HFFc6 (cell line): ENCODE measurements around the gene ADCK1. TPM values are rescaled to one million over a fixed set of nuclear protein-coding genes. Genes with fewer than 3 reads are reported as not detected.

Experiments
- DNase-seq: peaks from one replicate; pipeline ENCODE4 v3.0.0-alpha.2; 2018
- H3K27ac Mint-ChIP-seq: 2 replicates; pipeline ENCODE4 v1.8.0; 2020; ENCODE audit warnings: mild to moderate bottlenecking, mixed read lengths
- H3K27me3 Mint-ChIP-seq: 2 replicates; pipeline ENCODE4 v1.8.0; 2021; ENCODE audit warnings: mild to moderate bottlenecking, moderate library complexity, mixed read lengths; ENCODE audit not compliant: insufficient read depth
- H3K36me3 Mint-ChIP-seq: 2 replicates; pipeline ENCODE4 v1.8.0; 2021; ENCODE audit warnings: low read depth, mixed read lengths
- H3K4me1 Mint-ChIP-seq: 2 replicates; pipeline ENCODE4 v1.8.0; 2020; ENCODE audit warnings: low read depth, mixed read lengths
- H3K4me3 Mint-ChIP-seq: 2 replicates; pipeline ENCODE4 v1.8.0; 2020; ENCODE audit warnings: mild to moderate bottlenecking, moderate library complexity, mixed read lengths
- H3K9me3 Mint-ChIP-seq: 2 replicates; pipeline ENCODE4 v1.8.0; 2020; ENCODE audit warnings: mild to moderate bottlenecking, mixed read lengths
- total RNA-seq, 6 experiments: library from RNA; stranded (reverse); fragmentation: NEBNext Ultra II Directional; extraction: Animal tissue kit (Norgen Biotek cat#: 25700); gene quantifications; 2 replicates in 1 of 6; 3 replicates in 5 of 6; pipeline ENCODE4 v1.2.3, GENCODE V29; 2021
- TF ChIP-seq, protein P1 (sequence below): fragments of 200-600 bp; sonication (generic); IDR thresholded peaks from 2 replicates; pipeline ENCODE4 v1.5.0; 2021; ENCODE audit warnings: antibody characterized with exemption, mild to moderate bottlenecking

Gene ADCK1
- total RNA-seq, 6 experiments from 2014 or later = 4.4 to 6.3 (median 5.7) TPM

DNA sequence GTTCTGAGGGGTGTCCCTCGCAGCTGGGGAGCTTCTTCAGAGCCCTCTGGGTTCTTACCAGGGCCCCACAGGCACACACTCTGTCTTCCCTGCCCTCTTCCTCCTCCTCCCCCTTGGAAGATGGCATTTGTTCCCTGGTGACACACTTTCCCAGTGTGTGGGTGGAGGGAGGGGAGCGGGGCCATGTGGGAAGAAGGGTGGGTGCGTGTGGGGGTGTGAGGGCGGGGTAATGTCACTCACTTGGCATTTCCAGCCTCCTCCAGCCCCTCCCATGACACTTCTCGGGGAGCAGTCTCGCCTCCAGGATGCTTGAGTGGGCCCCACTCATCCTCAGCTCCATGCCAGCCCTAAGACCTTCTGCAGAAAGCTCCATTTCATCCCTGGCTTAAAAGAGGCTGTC lies 61.3 kb downstream of the ADCK1 start:
- Mint-ChIP-seq H3K4me1 (peaks cover 14% of the 10 kb centered on the region), H3K27ac (no peak overlapping the region)
- no peak for DNase-seq

DNA sequence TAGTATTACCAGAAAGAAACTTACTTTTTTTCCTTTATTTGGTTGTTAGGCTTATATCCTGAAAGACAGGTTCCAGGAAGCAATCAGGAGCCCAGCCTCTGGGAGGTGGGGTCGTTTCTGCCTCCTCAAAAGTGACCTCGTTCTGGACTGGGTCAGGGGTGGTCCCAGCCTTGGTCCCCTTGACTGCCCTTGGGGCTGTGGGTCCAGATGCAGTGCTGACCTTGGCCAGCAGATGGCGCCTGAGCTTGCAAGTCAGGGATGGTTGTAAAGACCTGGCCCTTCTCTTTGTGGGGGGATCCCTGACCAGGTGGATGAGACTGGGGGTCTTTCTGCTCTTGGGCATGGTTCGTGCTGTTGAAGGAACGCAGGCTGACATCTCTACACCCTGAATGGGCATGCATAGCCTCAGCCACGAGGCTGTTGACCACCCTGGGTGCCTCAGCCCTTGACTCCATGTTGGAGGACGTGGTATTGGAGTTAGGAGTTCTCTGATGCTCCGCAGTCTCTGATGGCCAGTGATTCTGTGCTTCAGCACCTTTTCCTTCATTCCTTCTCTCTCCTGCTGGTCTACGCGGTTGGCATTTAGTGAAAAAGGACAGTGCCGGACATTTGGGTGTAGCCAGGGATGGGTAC lies 62.4 kb downstream of the ADCK1 start:
- H3K9me3 Mint-ChIP-seq = no peaks in the 10 kb centered on the region
- no peak overlapping the region for H3K4me3 Mint-ChIP-seq
- no peak overlapping the region for H3K27ac Mint-ChIP-seq
- DNase-seq = peak; percentile 31
- TF ChIP-seq, protein P1, sequence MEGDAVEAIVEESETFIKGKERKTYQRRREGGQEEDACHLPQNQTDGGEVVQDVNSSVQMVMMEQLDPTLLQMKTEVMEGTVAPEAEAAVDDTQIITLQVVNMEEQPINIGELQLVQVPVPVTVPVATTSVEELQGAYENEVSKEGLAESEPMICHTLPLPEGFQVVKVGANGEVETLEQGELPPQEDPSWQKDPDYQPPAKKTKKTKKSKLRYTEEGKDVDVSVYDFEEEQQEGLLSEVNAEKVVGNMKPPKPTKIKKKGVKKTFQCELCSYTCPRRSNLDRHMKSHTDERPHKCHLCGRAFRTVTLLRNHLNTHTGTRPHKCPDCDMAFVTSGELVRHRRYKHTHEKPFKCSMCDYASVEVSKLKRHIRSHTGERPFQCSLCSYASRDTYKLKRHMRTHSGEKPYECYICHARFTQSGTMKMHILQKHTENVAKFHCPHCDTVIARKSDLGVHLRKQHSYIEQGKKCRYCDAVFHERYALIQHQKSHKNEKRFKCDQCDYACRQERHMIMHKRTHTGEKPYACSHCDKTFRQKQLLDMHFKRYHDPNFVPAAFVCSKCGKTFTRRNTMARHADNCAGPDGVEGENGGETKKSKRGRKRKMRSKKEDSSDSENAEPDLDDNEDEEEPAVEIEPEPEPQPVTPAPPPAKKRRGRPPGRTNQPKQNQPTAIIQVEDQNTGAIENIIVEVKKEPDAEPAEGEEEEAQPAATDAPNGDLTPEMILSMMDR = peak; percentile 99
- H3K36me3 Mint-ChIP-seq = no peaks in the 10 kb centered on the region
- H3K27me3 Mint-ChIP-seq = no peaks in the 10 kb centered on the region; the same call in 1 of the 2 replicates
- peaks cover 14% of the 10 kb centered on the region for H3K4me1 Mint-ChIP-seq

More for the DNA sequence above, 61.3 kb downstream of the ADCK1 start:
- no peak overlapping the region for H3K4me3 Mint-ChIP-seq
- TF ChIP-seq, protein P1 = no peak
- H3K9me3 Mint-ChIP-seq = no peaks in the 10 kb centered on the region
- no peaks in the 10 kb centered on the region for H3K36me3 Mint-ChIP-seq
- H3K27me3 Mint-ChIP-seq = no peaks in the 10 kb centered on the region; the same call in 1 of the 2 replicates

DNA sequence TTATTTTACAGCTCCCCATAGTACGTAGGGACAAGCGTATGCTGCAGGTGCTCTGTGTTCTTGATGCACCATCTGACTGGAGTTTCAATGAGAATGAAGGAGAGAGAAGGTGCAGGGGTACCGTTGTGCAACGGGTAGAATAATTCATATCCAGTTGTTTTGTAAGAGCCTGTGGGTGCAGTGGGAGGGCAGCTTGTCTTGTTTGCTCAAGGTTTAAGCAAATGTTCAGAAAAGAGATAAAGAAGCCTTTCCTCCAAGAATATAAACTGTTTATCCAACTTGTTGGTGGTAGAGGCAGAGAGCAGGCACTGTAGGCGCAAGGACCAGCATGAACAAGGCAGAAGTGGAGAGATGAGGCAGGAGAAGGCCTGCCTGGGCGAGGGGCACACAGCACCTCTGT lies 64.2 kb downstream of the ADCK1 start:
- H3K36me3 Mint-ChIP-seq = no peaks in the 10 kb centered on the region
- H3K4me3 Mint-ChIP-seq = no peak overlapping the region
- no peaks in the 10 kb centered on the region; the same call in none of the 2 replicates for H3K27me3 Mint-ChIP-seq
- peaks cover 7% of the 10 kb centered on the region for H3K4me1 Mint-ChIP-seq
- TF ChIP-seq, protein P1 = no peak
- no peaks in the 10 kb centered on the region for H3K9me3 Mint-ChIP-seq
- no peak overlapping the region for H3K27ac Mint-ChIP-seq
- no peak for DNase-seq

DNA sequence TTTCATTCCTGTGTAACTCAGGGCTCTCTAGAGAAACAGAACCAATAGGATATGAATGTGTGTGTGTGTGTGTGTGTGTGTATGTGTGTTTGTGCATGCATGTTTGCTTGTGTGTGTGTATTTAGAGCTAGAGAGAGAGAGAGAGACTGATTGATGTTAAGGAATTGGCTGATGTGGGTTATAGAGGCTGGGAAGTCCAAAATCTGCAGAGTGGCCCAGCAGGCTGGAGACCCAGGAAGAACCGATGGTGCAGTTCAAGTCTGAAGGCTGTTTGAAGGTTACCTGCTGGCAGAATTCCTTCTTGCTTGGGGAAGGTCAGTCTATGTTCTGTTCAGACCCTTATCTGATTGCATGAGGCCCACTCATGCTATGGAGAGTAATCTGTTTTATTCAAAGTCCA lies 64.7 kb downstream of the ADCK1 start:
- H3K27ac Mint-ChIP-seq = no peak overlapping the region
- H3K36me3 Mint-ChIP-seq = no peaks in the 10 kb centered on the region
- H3K4me1 Mint-ChIP-seq = peaks cover 7% of the 10 kb centered on the region
- TF ChIP-seq, protein P1 = no peak
- DNase-seq = no peak
- H3K9me3 Mint-ChIP-seq = no peaks in the 10 kb centered on the region
- H3K27me3 Mint-ChIP-seq = no peaks in the 10 kb centered on the region; the same call in none of the 2 replicates
- H3K4me3 Mint-ChIP-seq = no peak overlapping the region

DNA sequence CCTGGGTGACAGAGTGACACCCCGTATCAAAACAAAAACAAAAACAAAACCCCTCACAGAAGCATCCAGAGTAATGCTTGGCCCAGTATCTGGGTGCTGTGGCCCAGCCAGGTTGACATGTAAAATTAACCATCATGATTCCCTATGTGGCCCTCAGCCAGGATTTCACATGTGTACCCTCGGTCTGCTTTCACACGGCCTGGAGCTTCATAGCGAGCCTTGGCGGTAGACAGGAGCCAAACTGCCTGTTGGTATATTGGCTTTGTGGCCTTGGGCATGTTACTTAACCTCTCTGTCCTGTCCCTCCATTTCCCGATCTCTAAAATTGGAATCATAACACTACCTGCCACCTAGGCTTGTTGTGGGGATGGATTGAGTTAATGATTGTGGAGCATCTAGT lies 65.5 kb downstream of the ADCK1 start:
- Mint-ChIP-seq H3K36me3 (no peaks in the 10 kb centered on the region), H3K27ac (no peak overlapping the region), H3K9me3 (no peaks in the 10 kb centered on the region), H3K4me1 (peaks cover 7% of the 10 kb centered on the region), H3K4me3 (no peak overlapping the region), H3K27me3 (no peaks in the 10 kb centered on the region; the same call in none of the 2 replicates)
- DNase-seq = no peak
- TF ChIP-seq, protein P1 = no peak
